Mucosa of stomach (tissue), 1 donor: Measurements from ENCODE around the gene GNPAT.

Experiments used
- H3K27me3 ChIP-seq: one replicate; pipeline ENCODE4 v1.7.0; 2013; ENCODE audit warnings: mild to moderate bottlenecking, low read length; ENCODE audit not compliant: control insufficient read depth, insufficient read depth
- H3K36me3 ChIP-seq: one replicate; pipeline ENCODE4 v1.7.0; 2013; ENCODE audit warnings: low read length; ENCODE audit not compliant: control insufficient read depth, insufficient read depth
- H3K4me1 ChIP-seq: one replicate; pipeline ENCODE4 v1.7.0; 2013; ENCODE audit warnings: mild to moderate bottlenecking, low read length; ENCODE audit not compliant: control insufficient read depth, insufficient read depth
- H3K4me3 ChIP-seq: one replicate; pipeline ENCODE4 v1.7.0; 2013; ENCODE audit warnings: low read length
- H3K9ac ChIP-seq: one replicate; pipeline ENCODE4 v1.7.0; 2013; ENCODE audit warnings: mild to moderate bottlenecking, low read length, moderate library complexity
- H3K9me3 ChIP-seq: one replicate; pipeline ENCODE4 v1.7.0; 2013; ENCODE audit warnings: mild to moderate bottlenecking, low read length, moderate library complexity; ENCODE audit not compliant: control insufficient read depth
- donor health status: Pancreatic carcinoma.

GNPAT gene

GRCh38 chr1:231272880-231273279 is 31.9 kb downstream of the GNPAT start:
- Histone ChIP-seq H3K4me3 (no peak overlapping the region), H3K9ac (no peak overlapping the region), H3K36me3 (peaks cover 5% of the 10 kb centered on the region), H3K4me1 (no peaks in the 10 kb centered on the region), H3K9me3 (no peaks in the 10 kb centered on the region), H3K27me3 (no peaks in the 10 kb centered on the region)

DNA sequence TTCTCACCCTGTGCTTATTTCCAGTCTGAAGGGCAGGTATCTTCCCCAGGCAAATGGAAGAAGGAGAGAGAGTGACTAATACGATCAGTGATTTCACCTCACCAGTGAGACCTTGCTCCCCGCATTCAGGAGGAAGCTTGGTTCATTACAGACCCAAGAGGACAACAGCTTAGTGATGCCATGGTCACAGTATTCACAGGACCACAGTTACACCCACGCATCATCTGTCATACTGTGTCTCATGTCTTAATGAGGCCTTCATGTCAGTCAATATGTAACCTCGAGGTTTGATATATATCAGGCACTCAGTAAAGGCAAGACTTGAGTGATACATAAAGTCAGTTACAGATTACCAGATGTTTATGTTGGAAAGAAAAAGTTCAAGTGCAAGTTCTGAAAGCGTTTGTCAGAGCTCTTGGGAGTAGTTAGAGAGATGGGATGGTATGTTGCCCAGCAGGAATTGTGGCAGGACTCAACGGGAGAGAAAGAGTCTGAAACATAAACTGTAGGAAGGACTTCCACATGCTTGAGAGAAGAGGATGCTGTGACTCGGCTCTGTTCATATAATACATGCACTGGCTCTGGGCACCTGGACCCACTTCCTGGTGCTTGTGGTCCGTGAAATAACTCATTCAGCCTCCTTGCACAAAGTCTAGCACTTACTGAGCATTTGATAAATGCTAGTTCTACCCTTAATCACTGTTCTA is 33.3 kb downstream of the GNPAT start:
- Histone ChIP-seq H3K4me3 (no peak overlapping the region), H3K4me1 (peaks cover 6% of the 10 kb centered on the region), H3K9ac (no peak overlapping the region), H3K27me3 (no peaks in the 10 kb centered on the region), H3K36me3 (peaks cover 5% of the 10 kb centered on the region), H3K9me3 (no peaks in the 10 kb centered on the region)

DNA sequence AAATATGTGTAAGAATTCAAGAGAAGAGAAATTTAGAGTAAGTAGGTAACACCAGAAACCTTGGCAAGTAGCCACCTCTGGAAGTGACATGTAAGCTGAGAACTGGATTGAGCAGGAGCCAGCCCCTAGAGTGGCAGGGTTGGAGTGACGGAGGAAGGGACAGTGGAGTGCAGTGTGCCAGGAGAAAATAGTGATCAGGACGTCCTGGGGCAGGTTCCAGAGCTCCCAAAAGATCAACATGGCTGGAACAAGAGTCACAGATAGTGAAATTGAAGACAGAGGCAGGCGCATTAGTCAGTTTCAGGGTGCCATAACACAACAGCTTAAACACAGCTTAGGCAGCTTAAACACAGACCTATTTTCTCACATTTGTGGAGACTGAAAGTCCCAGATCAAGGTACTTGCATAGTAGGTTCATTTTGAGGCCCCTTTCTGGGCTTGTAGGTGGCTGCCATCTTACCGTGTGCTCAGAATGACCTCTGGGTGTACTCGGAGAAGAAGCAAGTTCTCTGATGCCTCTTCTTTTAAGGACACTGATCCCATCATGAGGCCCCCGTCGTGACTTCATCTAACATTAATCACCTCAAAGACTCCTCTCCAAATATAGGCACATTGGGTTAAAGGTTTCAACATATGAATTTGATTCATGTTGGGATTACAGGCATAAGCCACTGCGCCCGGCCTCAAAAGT is 37.2 kb downstream of the GNPAT start:
- Histone ChIP-seq H3K4me1 (peaks cover 7% of the 10 kb centered on the region), H3K9ac (no peak overlapping the region), H3K36me3 (peaks cover 5% of the 10 kb centered on the region), H3K4me3 (no peak overlapping the region), H3K27me3 (no peaks in the 10 kb centered on the region), H3K9me3 (no peaks in the 10 kb centered on the region)

GRCh38 chr1:231279081-231279480 is 38.1 kb downstream of the GNPAT start:
- H3K4me1 ChIP-seq, result peaks cover 7% of the 10 kb centered on the region
- peaks cover 5% of the 10 kb centered on the region for H3K36me3 ChIP-seq
- no peaks in the 10 kb centered on the region for H3K9me3 ChIP-seq
- H3K27me3 ChIP-seq, result no peaks in the 10 kb centered on the region
- no peak overlapping the region for H3K4me3 ChIP-seq
- no peak overlapping the region for H3K9ac ChIP-seq

DNA sequence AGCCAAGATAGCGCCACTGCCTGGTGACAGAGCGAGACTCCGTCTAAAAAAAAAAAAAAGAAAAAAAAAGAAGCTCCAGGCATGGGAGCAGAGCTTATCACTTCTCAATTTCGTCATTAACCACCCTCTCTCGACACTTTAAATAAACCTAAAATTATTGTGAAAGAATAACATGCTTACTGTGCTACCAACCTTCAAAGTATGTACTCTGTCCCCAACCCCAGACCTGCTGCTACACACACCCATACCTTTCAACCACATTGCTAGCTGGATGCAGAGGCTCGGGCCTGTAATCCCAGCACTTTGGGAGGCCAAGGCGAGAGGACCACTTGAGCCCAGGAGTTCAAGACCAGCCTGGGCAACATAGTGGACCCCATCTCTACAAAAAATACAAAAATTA is 38.7 kb downstream of the GNPAT start:
- Histone ChIP-seq H3K36me3 (peaks cover 5% of the 10 kb centered on the region), H3K4me3 (no peak overlapping the region), H3K27me3 (no peaks in the 10 kb centered on the region), H3K9ac (no peak overlapping the region), H3K4me1 (peaks cover 7% of the 10 kb centered on the region), H3K9me3 (no peaks in the 10 kb centered on the region)

DNA sequence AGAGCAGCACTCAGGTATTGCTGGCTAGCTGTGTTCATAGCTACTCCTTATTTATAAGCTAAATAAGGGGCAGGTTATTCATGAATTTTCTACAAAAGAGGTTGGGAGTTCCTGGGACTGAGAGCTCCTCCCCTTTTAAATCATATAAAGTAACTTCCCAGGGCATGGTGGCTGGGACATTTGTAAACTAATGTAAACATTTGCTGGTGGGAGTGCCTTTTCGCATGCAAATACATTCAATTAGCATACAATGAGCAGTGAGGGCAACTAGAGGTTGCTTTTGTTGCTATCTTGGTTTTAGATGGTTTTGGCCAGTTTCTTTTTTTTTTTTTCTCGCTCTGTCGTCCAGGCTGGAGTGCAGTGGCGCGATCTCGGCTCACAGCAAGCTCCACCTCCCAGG is 43.4 kb downstream of the GNPAT start:
- H3K4me1 ChIP-seq, result no peaks in the 10 kb centered on the region
- no peaks in the 10 kb centered on the region for H3K9me3 ChIP-seq
- no peaks in the 10 kb centered on the region for H3K27me3 ChIP-seq
- no peak overlapping the region for H3K9ac ChIP-seq
- H3K36me3 ChIP-seq, result no peaks in the 10 kb centered on the region
- no peak overlapping the region for H3K4me3 ChIP-seq

GRCh38 chr1:231286603-231287002 is 45.6 kb downstream of the GNPAT start:
- no peaks in the 10 kb centered on the region for H3K27me3 ChIP-seq
- no peaks in the 10 kb centered on the region for H3K4me1 ChIP-seq
- H3K36me3 ChIP-seq, result no peaks in the 10 kb centered on the region
- no peaks in the 10 kb centered on the region for H3K9me3 ChIP-seq
- H3K9ac ChIP-seq, result no peak overlapping the region
- H3K4me3 ChIP-seq, result no peak overlapping the region

DNA sequence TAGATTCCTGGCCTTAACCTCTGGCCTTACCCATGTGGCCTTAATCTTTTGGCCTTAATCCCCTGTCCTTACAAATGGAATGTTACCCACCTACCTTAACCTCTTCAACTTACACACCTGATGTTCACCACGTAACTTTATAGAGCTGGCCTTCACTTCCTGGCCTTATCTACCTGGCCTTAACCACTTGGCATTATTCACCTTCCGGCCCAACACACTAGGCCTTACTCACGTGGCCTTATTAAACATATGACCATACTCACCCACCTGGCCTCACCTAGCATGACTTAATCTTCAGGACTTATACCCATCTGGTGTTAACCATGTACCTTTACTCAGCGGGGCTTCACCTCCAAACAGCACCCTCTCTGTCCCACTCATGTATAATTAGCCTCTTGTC is 54.9 kb downstream of the GNPAT start:
- Histone ChIP-seq H3K27me3 (no peaks in the 10 kb centered on the region), H3K36me3 (no peaks in the 10 kb centered on the region), H3K9ac (no peak overlapping the region), H3K4me1 (no peaks in the 10 kb centered on the region), H3K9me3 (no peaks in the 10 kb centered on the region), H3K4me3 (no peak overlapping the region)

- Histone ChIP-seq H3K4me3 (no peak overlapping the region), H3K27me3 (no peaks in the 10 kb centered on the region), H3K4me1 (no peaks in the 10 kb centered on the region), H3K9me3 (no peaks in the 10 kb centered on the region), H3K9ac (no peak overlapping the region), H3K36me3 (no peaks in the 10 kb centered on the region)
Observed at GRCh38 chr1:231301990-231302389, 61.0 kb downstream of the GNPAT start.

- H3K4me3 ChIP-seq, result no peak overlapping the region
- no peaks in the 10 kb centered on the region for H3K9me3 ChIP-seq
- no peak overlapping the region for H3K9ac ChIP-seq
- no peaks in the 10 kb centered on the region for H3K27me3 ChIP-seq
- H3K4me1 ChIP-seq, result no peaks in the 10 kb centered on the region
- H3K36me3 ChIP-seq, result no peaks in the 10 kb centered on the region
Observed at GRCh38 chr1:231310391-231310934, 69.5 kb downstream of the GNPAT start.

DNA sequence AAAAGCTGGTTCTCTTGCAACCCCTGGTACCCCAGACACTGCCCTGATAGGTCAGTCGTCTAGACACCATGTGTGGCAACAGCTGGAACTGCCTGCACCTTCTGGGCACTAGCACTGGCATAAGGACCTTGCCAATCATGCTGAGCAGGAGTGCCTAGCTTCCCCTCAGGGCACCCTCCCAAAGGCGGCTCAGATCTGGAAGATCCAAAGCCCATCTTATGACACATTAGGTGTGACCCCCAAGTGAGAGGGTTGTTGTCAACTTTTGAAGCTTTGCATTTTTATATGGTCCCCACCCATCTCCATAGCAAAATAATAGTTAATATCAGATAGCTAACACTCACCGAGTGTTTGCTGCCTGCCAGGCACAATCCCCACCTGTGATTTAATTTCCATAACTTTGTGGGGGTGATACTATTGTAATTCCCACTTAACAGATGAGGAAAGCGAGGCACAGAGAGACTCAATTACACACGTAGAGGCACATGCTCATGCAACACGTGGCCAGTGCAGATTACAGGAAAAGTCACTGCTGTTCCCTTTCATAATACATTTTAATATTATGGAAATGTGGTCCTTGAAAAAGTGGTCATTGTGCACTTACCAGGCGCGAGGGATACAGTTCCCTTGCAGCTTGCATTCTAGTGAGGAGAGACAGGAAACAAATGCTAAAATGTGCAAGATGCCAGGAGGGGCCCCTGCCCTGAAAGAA is 70.9 kb downstream of the GNPAT start:
- H3K4me1 ChIP-seq, result no peaks in the 10 kb centered on the region
- no peaks in the 10 kb centered on the region for H3K9me3 ChIP-seq
- no peak overlapping the region for H3K9ac ChIP-seq
- no peak overlapping the region for H3K4me3 ChIP-seq
- H3K27me3 ChIP-seq, result no peaks in the 10 kb centered on the region
- H3K36me3 ChIP-seq, result no peaks in the 10 kb centered on the region

DNA sequence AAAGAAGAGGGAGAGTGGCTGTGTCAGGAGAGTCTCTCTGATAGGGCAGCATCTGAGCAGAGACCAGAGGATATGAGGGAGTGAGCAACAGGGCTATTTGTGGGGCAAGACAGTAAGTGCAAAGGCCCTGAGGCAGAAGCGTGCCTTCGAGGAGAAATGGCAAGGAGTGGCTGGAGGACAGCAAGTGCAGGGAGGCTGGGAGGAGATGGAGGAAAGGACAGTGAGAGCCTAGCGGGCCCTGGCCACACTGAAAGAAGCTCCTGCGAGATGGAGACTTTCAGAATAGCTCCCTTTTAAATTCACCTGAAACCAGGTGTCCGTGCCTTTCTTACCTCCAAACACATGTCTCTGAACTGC is 71.4 kb downstream of the GNPAT start:
- Histone ChIP-seq H3K4me3 (no peak overlapping the region), H3K4me1 (no peaks in the 10 kb centered on the region), H3K9ac (no peak overlapping the region), H3K9me3 (no peaks in the 10 kb centered on the region), H3K27me3 (no peaks in the 10 kb centered on the region), H3K36me3 (no peaks in the 10 kb centered on the region)
